GM18909 (cell line): Measurements from ENCODE around the gene ZDHHC12.

Experiments used
- ATAC-seq: cut with Tn5 transposase; IDR thresholded peaks from one replicate; pipeline ENCODE4 v1.9.1; 2021; ENCODE audit warnings: mild to moderate bottlenecking; ENCODE audit not compliant: unreplicated experiment, poor library complexity

The ZDHHC12 gene

DNA sequence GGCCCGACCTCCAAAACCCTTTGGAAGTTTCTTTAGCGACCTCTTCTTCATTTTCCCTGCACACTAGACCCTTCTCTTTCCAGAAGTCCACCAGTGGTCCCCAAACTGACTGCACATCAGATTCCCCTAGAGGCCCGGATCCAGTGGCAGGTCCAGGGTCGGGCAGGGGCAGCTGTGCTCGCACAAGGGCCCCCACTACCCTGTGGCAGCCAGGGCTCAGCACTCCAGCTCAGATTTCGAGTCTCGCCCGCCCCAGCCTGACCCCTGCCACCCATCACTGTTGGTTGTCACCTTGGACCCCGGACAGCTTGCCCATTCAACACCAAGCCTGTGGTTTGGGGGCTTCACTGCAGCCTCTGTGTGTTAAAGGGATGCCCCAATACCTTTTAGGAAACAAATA lies 7.8 kb upstream of the ZDHHC12 start:
- no peak for ATAC-seq

DNA sequence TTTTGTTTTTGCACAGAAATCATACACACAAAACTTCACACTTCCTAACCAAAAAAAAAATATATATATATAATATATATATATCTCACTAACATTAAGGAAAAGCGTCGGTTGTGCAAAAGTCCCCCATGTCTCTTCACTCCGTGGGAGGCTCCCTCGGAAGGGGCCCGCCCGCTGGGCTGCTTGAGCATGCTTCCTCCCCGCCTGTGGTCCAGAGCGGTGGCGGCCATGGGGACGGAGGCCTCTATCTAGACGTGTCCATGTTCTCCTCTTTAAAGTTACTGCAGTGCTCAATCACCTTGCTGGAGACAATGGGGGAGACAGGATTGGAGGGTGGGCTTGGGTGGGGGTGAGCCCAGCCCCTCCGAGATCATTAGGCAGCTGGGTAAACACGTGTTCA lies 7.2 kb upstream of the ZDHHC12 start:
- ATAC-seq = no peak

DNA sequence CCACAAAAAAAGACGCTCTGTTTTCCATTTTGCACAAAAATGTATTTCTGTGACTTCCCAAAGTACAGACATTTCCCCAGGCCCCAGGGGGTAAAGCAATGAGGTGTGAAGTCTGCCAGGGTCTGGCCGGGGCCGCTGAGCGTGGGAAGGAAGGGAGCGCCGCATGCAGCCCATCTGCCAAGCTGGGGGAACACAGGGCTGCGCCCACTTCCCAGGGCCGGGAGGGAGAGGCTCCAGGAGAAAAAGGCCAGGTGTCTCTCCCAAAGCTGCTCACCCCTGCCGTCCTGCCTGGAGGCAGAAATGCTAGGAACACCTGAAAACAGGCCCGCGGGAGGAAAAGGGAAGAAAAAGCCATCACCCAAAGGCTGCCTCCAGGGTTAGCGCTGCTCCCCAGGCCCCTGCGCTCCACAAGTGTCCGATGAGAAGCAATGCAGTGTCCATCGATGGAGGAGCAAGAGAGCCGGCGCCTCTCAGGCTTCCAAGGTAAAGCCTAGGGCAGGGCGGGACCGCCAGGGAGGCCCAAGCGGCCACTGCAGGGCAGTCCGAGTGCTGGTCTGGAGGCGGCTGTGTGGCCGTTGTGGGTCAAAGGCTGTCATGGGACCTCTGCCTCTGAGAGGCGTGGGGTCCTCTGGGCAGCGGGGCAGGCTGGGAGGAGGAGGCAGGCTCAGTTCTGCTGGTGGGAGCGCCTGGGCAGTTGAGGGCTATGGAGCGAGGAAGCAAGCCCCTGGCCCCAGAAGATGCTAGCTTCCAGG lies 6.0 kb upstream of the ZDHHC12 start:
- no peak for ATAC-seq

DNA sequence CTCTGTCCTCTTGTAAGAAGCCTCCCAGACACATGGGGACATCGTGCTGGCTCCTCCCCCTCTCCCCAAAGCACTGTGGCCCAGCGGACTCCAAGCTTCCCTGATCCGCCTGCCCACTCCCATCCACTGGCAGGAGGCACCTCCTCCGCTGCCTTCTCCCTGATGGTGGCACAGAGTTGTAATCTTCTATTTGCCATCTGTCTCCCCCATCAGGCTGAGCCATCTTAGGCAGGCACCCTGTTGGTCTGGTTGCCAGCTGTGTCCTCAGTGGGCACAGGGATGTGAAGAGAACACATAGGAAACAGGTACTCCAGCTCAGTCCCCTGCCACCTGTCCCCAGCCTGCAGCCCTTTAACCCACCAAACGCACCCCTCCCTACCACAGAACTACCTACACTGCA lies 5.4 kb upstream of the ZDHHC12 start:
- no peak for ATAC-seq

DNA sequence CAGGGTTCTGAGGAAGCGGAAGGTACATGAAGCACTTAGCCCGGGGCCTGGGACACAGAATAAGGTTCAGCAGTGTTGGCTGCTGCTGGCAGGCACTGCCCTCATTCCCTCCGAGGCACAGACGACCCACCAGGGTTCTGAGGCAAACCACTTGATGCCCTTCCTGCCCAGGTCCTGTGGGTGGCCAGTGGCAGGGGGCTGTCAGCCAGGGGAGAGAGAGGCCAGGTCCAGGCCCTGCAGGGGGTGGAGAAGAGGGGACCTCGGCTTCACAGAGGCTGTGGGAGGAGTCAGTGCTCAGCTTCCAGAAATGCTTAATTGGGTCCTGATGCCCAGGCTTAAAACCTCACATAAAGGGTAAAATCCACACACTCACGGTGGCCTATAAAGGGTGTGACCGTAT lies 4.4 kb upstream of the ZDHHC12 start:
- ATAC-seq = no peak

DNA sequence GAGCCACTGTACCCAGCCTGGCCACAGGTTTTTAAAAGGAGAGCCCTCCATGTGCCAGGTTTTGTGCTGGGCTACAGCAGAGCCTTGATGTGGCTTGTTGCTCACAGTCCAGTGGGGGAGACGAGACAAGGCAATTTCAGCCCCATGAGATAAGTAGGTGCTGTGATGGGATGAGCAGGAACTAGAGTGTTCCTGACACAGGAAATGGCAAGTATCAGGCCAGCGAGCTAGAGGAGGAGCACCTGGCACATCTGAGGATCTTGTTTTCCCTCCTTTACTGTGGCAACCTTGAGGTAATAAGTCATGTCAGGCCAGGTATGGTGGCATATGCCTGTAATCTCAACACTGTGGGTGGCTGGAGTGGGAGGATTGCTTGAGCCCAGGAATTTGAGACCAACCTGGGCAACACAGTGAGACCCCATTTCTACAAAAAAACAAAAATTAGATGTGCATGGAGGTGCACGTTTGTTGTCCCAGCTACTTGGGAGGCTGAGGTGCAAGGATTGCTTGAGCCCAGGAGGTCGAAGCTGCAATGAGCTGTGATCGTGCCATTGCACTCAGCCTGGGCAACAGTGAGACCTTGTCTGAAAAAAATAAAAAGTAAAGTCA lies 3.8 kb upstream of the ZDHHC12 start:
- ATAC-seq = no peak

DNA sequence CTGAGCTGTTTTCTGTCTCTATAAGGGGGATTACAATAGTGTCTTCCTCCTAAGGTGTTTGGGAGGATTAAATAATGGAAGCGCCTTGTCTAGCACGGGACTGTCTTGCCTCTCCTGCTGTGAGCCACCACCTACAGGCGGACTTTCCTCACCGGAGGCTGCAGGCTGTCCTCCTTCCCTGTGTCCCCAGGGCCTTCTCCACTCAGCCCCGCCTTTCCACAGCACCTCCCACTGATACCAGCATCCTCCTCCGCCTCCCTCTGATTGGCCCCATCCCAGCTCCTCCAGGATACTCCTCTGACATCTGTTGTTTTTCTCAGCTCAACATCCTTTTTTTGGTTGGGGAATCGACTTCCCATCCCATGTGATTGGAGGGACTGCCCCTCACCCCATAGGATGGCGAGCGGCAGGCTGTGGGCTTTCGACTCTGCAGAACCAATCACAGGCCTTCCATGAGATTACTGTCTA lies 851 bp upstream of the ZDHHC12 start:
- no peak for ATAC-seq

DNA sequence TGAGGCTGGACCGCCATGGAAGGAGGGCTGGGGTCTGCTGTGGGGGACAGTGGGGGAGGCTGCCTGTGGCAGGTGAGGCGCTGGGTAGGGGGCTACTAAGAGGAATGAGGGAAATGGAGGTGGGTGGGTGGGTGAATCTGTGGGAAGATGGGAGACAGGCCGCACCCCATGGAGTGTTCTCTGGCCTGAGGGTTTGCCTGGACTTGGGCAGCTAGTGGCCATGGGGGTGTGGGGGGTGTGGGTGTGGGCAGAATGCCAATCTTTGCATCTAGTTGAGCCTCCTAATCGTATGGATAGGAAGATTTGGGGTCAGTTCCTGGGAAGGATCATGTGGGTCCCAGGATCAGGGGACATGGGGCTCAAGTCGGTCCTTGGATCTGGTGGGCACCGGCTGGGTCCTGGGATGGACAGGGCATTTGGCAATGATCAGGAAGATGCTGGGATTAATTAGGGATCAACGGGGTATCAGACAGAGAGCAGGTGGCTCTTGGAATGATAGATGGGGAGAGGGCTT lies 518 bp downstream of the ZDHHC12 start:
- no peak for ATAC-seq

DNA sequence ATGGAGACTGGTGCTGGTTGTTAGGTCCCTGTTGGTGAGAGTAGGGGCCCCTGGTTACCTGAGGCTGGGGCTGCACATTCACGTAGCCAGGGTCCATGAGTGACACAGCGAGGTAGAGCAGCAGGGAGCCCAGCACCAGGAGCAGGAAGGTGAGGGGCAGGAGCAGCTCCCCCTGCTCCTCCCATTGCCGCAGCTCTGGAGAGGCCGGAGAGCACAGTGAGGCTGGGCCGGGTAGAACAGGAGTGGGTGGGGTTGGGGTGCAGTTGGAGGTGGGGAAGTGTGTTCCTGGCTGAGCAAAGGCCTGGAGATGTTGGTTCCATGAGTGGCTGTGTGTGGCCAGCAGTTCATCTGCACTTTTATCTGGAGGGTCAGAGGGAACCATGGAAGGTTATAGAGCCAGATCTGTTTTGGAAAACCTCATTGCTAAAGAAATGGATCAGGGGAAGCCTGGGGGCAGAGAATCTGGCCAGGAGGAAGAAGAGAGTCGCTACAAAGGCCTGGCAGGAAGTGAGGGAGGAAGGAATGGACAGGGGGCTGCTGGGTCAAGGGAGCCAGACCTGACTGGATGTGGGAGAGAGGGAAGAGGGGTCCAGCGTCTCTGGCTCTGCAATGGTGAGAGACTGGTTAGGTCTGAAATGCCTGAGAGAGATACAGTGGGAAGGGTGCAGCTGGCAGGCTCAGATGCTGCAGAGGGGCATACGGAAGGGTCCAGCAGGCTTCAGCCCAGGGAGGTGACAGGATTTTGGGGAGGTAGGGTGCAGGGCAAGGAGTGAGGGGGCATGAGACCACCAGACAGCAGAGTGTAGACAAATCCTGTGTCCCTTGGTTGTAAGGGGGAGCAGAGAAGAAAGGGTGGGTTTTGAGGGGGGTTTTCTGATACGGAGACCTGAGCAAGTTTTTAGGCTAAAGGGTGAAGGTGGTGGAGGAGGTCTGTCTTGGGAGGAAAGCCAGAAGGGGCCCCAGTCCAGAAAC lies 1.3 kb downstream of the ZDHHC12 start:
- no peak for ATAC-seq

DNA sequence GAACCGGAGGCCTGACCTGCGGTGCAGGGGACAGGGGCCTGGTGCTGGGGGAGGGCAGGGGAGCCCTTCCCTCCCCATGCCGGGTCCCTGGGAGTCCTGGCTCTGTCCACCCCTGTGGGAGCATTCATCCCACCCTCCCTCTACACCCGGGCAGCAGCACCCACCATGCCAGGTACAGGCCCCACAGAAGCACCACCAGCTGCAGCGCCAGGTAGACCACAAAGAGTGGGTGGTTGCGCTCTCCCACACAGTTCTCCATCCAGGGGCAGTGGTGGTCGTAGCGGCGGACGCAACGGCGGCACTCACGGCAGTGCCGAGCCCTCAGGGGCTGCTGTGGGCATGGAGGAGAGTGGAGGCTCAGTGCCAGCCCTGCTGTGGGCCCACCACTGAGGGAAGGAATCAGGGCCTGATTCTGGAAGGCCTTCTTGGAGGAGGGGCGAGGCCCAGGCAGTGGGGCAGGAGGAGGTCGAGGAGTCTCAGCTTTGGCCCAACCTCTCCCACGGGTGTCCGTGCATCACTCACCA lies 2.4 kb downstream of the ZDHHC12 start:
- no peak for ATAC-seq

DNA sequence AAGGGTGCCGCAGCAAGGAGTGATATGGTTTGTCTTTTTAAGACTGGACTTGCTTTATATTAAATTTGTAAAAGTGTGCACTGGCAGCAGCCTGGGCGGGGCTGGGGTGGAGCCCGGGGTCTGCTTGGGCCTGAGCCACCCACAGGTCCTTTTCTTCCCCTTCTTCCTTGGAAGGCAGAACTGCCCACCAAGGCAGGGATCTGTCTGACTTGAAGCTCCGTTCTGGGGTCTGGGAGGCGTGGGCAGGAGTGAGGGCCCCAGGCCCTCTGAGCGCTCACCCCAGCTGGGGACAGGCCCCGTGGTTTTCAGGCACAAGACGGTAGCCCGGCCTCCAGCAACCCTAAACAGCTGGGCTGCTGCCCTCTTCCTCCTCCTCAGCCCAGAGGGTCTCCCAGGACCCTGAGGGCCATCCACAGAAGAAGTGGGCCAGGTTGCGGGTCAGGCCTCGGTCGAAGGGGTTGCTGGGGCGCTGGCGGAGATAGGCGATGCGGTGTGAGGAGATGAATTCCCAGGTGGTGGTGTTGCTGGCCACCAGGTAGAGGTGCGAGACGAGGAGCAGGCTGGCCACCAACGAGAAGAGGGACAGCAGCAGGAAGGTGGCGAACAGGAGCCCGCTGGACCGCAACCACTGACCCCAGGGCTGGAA lies 3.0 kb downstream of the ZDHHC12 start:
- ATAC-seq = no peak

DNA sequence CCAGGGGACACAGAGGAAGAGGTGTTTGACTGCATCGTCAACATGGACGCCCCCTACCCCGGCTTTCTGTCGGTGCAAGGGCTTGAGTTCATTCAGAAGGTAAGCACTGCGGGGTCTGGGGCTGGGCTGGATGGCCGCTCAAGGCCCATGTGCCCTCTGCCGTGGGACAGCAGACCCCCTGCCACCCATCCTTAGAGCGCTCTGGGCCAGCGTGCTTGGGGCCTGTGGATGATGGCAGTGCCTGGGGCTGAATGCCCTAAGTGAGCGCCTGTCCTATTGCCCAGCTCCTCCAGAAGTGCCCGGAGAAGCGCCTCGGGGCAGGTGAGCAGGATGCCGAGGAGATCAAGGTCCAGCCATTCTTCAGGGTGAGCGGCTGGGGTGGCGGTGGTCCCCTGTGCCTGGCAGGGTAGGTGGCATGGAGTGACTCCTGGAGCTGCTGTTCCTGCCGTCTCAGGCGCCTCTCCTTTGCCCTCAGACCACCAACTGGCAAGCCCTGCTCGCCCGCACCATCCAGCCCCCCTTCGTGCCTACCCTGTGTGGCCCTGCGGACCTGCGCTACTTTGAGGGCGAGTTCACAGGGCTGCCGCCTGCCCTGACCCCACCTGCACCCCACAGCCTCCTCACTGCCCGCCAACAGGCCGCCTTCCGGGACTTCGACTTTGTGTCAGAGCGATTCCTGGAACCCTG lies 3.9 kb downstream of the ZDHHC12 start:
- ATAC-seq = no peak

DNA sequence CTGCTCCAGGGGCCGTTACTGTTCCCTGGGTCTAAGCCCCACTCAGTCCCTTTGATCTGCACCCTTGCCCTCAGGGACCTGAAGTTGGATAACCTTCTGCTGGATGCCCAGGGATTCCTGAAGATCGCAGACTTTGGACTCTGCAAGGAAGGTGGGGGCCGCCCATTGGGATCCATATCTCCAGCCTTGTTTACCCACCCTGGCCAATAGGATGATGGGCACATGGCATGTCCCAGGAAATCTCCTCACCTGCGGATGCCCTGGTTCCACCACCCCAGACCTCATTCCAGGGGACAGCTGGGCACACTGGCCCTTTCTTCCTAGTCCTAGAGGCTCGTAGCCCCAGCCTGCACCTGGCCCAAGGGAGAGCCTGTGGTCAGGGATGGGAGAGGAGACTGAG lies 5.5 kb downstream of the ZDHHC12 start:
- ATAC-seq = no peak

DNA sequence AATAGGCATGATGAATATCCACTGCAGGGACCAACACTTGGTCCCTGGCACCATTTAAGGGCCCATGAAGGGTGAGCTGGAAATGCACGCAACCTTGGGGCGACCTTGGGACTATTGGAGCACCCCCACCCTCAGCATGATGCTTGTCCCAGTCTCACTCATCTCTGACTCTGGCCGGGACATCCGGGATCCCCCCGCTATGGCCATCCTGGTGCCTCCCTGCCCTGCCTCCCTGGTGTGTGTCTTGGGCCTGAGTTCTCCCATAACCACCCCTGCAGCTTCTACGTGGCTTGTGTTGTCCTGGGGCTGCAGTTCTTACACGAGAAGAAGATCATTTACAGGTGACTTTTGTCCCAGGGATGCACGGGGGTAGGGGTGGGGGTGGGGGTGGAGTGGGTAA lies 5.9 kb downstream of the ZDHHC12 start:
- ATAC-seq = no peak

DNA sequence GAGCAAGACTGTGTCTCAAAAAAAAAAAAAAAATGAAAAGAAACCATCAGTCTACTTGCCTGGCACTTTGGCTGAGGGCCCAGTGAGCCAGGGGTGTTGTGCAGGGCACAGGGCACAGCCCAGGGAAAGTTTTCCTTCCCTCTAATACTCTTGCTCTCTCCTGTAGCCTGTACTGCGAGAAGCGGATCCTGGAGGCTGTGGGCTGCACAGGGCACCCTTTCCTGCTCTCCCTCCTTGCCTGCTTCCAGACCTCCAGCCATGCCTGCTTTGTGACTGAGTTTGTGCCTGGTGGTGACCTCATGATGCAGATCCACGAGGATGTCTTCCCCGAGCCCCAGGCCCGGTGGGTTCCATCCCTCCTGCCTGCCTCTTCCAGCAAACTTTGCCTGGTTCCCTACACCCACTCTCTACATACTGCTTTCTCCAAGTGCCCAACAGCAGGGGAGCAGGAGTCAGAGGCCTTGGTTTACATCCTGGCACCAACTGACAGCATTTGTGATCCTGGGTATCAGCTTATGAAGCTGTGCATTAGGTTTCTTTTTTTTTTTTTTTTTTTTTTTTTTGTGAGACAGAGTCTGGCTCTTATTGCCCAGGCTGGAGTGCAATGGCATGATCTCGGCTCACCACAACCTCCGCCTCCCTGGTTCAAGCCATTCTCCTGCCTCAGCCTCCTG lies 7.2 kb downstream of the ZDHHC12 start:
- no peak for ATAC-seq

DNA sequence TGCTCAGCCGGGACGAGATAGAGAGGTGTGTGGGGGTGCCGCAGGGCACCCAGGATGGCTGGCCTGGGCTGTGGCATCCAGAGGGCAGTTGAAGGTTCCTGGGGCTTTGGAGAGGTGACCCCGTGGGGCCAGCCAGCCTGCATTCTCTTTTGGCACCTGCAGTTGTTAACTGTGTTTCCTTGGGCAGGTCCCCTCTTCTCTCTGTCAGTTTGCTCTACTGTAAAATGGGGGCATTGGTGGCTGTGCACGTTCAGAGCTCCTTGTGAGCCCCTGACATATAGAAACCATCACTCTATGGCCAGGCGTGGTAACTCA lies 8.5 kb downstream of the ZDHHC12 start:
- ATAC-seq = no peak

DNA sequence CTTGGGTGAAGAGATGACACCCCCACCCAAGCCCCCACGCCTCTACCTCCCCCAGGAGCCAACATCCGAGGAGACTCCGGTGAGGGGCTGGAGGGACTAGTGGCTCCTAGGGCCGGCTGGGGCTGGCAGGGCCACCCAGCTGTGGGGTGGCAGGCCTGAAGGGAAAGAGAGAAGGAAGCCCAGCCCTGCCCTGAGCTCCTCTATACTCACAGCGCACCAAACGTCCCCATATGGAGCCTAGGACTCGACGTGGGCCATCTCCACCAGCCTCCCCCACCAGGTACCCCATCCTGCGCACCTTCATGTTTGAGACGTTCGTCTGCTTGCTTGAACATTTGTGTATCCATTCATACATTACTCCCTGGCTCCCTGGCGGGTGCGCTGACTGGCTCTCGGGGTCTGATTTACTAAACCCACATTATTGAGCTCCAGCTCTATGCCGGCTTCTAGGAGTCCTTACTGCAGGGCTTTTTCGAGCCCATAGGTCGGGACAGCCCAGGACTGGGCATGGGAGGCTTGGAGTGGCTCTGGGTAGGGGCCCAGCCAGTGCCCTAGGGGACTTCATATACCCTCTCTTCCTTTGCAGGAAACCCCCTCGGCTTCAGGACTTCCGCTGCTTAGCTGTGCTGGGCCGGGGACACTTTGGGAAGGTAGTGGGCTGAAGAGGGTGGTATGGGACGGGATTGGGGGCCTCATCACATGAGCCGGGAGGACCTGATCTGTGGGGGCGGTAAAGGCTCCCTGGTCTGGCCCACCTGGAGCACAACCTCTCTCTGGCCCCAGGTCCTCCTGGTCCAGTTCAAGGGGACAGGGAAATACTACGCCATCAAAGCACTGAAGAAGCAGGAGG lies 9.1 kb downstream of the ZDHHC12 start:
- no peak for ATAC-seq

DNA sequence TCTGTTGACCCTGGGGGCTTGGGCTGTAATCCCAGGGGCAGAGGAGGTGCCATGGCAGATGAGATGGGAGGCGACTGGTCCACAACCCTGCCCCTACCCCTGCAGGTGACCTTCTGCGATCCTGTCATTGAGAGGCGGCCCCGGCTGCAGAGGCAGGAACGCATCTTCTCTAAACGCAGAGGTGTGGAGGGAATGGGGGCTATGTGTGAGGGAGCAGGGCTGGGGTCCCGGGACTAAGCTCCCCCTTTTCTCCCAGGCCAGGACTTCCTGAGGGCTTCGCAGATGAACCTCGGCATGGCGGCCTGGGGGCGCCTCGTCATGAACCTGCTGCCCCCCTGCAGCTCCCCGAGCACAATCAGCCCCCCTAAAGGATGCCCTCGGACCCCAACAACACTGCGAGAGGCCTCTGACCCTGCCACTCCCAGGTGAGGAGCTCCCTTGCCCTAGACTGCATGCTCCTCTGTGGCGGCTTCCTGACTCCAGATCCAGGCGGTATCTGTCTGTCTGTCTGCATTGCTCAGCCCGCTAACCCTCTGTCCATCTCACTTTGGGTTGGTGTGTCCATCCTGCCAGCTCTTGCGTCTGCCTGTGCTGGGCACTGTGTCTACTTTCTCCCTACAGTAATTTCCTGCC lies 9.9 kb downstream of the ZDHHC12 start:
- no peak for ATAC-seq
